Measurements from ENCODE around the gene SPATA13.

Gene SPATA13

GRCh38 chr13:24287748-24288287 is 127.3 kb downstream of the SPATA13 start:
- Histone ChIP-seq H3K9me3 (ENCODE audit: control insufficient read depth, insufficient read depth, low read depth, low read length) (no peaks in the 10 kb centered on the region), H3K27ac (ENCODE audit: extremely low read depth, low read depth, low read length) (no peak overlapping the region), H3K36me3 (ENCODE audit: control insufficient read depth in 2 of 2, insufficient read depth in 1 of 2, low read length in 2 of 2) (peaks cover 0 to 39% of the 10 kb centered on the region in 2 experiments; a peak in 2 of 3 replicates), H3K4me1 (ENCODE audit: control insufficient read depth, insufficient read depth, low read length) (no peaks in the 10 kb centered on the region), H3K4me3 (ENCODE audit: low read depth, low read length) (no peak overlapping the region)
- ChIA-PET CTCF (no interaction called here), POLR2A (no interaction called here)
- TF ChIP-seq ZNF169 (tag by site-specific recombination; IDR thresholded peaks at IDR 0.05) (no peak), ZNF645 (tag by site-specific recombination; IDR thresholded peaks at IDR 0.05) (no peak), ZBTB17 (tag by site-specific recombination; IDR thresholded peaks at IDR 0.05) (no peak), REPIN1 (tag by site-specific recombination; IDR thresholded peaks at IDR 0.05; ENCODE audit: low read depth) (no peak), KLF17 (tag by site-specific recombination; IDR thresholded peaks at IDR 0.05) (no peak)

GRCh38 chr13:24288870-24289269 is 128.3 kb downstream of the SPATA13 start:
- peaks cover 0 to 39% of the 10 kb centered on the region in 2 experiments; a peak in 2 of 3 replicates for H3K36me3 ChIP-seq (ENCODE audit: control insufficient read depth in 2 of 2, insufficient read depth in 1 of 2, low read length in 2 of 2)
- TF ChIP-seq CTCF (tag by site-specific recombination; IDR thresholded peaks at IDR 0.05): no peak
- TF ChIP-seq ZNF776 (tag by site-specific recombination; IDR thresholded peaks at IDR 0.05; ENCODE audit: borderline replicate concordance): no peak
- TF ChIP-seq ZNF747 (tag by site-specific recombination; IDR thresholded peaks at IDR 0.05): no peak
- no peak for TF ChIP-seq KLF1 (tag by site-specific recombination; IDR thresholded peaks at IDR 0.05)
- TF ChIP-seq ZBTB17 (tag by site-specific recombination; IDR thresholded peaks at IDR 0.05): no peak
- no peak for TF ChIP-seq SP7 (tag by site-specific recombination; IDR thresholded peaks at IDR 0.05)
- TF ChIP-seq ZNF488 (tag by site-specific recombination; IDR thresholded peaks at IDR 0.05): no peak
- no peak for TF ChIP-seq OSR2 (tag by site-specific recombination; IDR thresholded peaks at IDR 0.05)
- TF ChIP-seq ZNF37A (tag by site-specific recombination; IDR thresholded peaks at IDR 0.05): no peak
- TF ChIP-seq ZBTB6 (tag by site-specific recombination; IDR thresholded peaks at IDR 0.05): no peak
- TF ChIP-seq ZNF138 (tag by site-specific recombination; IDR thresholded peaks at IDR 0.05; ENCODE audit: borderline replicate concordance): no peak
- no peak for TF ChIP-seq ZNF292 (tag by site-specific recombination; IDR thresholded peaks at IDR 0.05; ENCODE audit: borderline replicate concordance, low read depth)
- no peak for TF ChIP-seq ZNF701 (tag by site-specific recombination; IDR thresholded peaks at IDR 0.05)
- no peak overlapping the region for H3K4me3 ChIP-seq (ENCODE audit: low read depth, low read length)
- CTCF ChIA-PET: no interaction called here
- POLR2A ChIA-PET: no interaction called here
- no peaks in the 10 kb centered on the region for H3K9me3 ChIP-seq (ENCODE audit: control insufficient read depth, insufficient read depth, low read depth, low read length)
- no peak overlapping the region for H3K27ac ChIP-seq (ENCODE audit: extremely low read depth, low read depth, low read length)
- no peaks in the 10 kb centered on the region for H3K4me1 ChIP-seq (ENCODE audit: control insufficient read depth, insufficient read depth, low read length)

Data from HEK293 (cell line).